HCT116 (cell line): ENCODE measurements around the gene RPN1.

ENCODE experiments used
- ATF3 ChIP-seq: IDR thresholded peaks from 2 replicates; pipeline ENCODE4 v1.6.1; 2012
- CEBPB ChIP-seq: IDR thresholded peaks from 2 replicates; pipeline ENCODE4 v1.6.1; 2012; ENCODE audit warnings: low read depth
- CTCF ChIP-seq, 3 experiments: fragments of 200-600 bp in 1 of 3; sonication (generic) in 1 of 3; IDR thresholded peaks in 2 of 3; conservative IDR thresholded peaks in 1 of 3; 2 replicates each; pipeline ENCODE4 v1.5.1; 2012 to 2017; ENCODE audit warnings: low read depth in 2 of 3, low read length in 2 of 3, antibody characterized with exemption in 1 of 3, borderline replicate concordance in 1 of 3, control low read depth in 1 of 3, mild to moderate bottlenecking in 1 of 3, mixed read lengths in 1 of 3, mixed run types in 1 of 3, moderate library complexity in 1 of 3; ENCODE audit not compliant: insufficient read depth in 1 of 3
- EZH2 ChIP-seq: fragments of 200-600 bp; sonication (generic); IDR thresholded peaks from 2 replicates; pipeline ENCODE4 v1.6.1; 2017; ENCODE audit warnings: antibody characterized with exemption, mixed run types
- POLR2A ChIP-seq: IDR thresholded peaks from 2 replicates; pipeline ENCODE4 v1.7.0; 2011; ENCODE audit warnings: borderline replicate concordance; ENCODE audit not compliant: insufficient read depth, insufficient read length; ENCODE audit errors: extremely low read depth
- POLR2AphosphoS5 ChIP-seq: IDR thresholded peaks from 2 replicates; pipeline ENCODE4 v1.6.1; 2011; ENCODE audit warnings: mild to moderate bottlenecking, low read depth, low read length, moderate library complexity
- RAD21 ChIP-seq: IDR thresholded peaks from 2 replicates; pipeline ENCODE4 v1.6.1; 2012; ENCODE audit warnings: low read depth, mild to moderate bottlenecking
- REST ChIP-seq: IDR thresholded peaks from 2 replicates; pipeline ENCODE4 v1.6.1; 2012; ENCODE audit warnings: low read depth
- SIN3A ChIP-seq: IDR thresholded peaks from 2 replicates; pipeline ENCODE4 v1.6.1; 2012; ENCODE audit warnings: low read depth
- SP1 ChIP-seq: IDR thresholded peaks from 2 replicates; pipeline ENCODE4 v1.6.1; 2012; ENCODE audit warnings: low read depth
- TCF7L2 ChIP-seq: IDR thresholded peaks from 2 replicates; pipeline ENCODE4 v1.7.0; 2011; ENCODE audit warnings: borderline replicate concordance, inconsistent platforms; ENCODE audit not compliant: insufficient read depth, insufficient read length; ENCODE audit errors: extremely low read depth
- ZNF274 ChIP-seq: fragments of 200-500 bp; sonication (Bioruptor generic); IDR thresholded peaks from 2 replicates; pipeline ENCODE4 v1.6.1; 2014; ENCODE audit warnings: mild to moderate bottlenecking, low read depth, low read length, inconsistent platforms

GRCh38 chr3:128572644-128573105 lies 77.9 kb downstream of the RPN1 start:
- no peak for TF ChIP-seq SP1
- no peak for TF ChIP-seq SIN3A
- TF ChIP-seq POLR2A, result no peak
- TF ChIP-seq RAD21, result peak; percentile 27
- TF ChIP-seq EZH2, result no peak
- peak; percentile 21 to 77 (median 68); a peak in 5 of 6 replicates for TF ChIP-seq CTCF (IDR thresholded peaks at IDR 0.05 in 2 of 3, conservative IDR thresholded peaks at IDR 0.05 in 1 of 3; ENCODE audit: borderline replicate concordance in 1 of 3, insufficient read depth in 1 of 3, low read depth in 2 of 3, low read length in 2 of 3)
- TF ChIP-seq CEBPB, result no peak
- no peak for TF ChIP-seq ZNF274
- no peak for TF ChIP-seq ATF3
- TF ChIP-seq REST, result no peak
- TF ChIP-seq TCF7L2, result no peak
- TF ChIP-seq POLR2AphosphoS5, result no peak
